Urothelium cell line (cell line): ENCODE results near the gene DUSP10.

Experiments
- DNase-seq: peaks from one replicate; pipeline ENCODE4 v3.0.0; 2011; ENCODE audit warnings: low spot score, mixed read lengths
- FAIRE-seq: peaks from 2 replicates; lab custom pipeline; 2011; peaks lifted over from hg19 to GRCh38; lab: Jason Lieb, UNC

DUSP10 gene

GRCh38 chr1:221697923-221698425, 43.9 kb downstream of the DUSP10 start:
- FAIRE-seq = no peak
- DNase-seq = no peak

GRCh38 chr1:221696718-221697461, 45.0 kb downstream of the DUSP10 start:
- FAIRE-seq (no peak), DNase-seq (no peak)

- DNase-seq = no peak
- no peak for FAIRE-seq
These were observed 45.9 kb downstream of the DUSP10 start for GRCh38 chr1:221696027-221696426.

- DNase-seq (no peak), FAIRE-seq (no peak)
These were observed 46.6 kb downstream of the DUSP10 start for GRCh38 chr1:221695301-221695700.

- FAIRE-seq (no peak), DNase-seq (no peak)
These were observed 47.8 kb downstream of the DUSP10 start for GRCh38 chr1:221694109-221694508.

GRCh38 chr1:221693087-221693486, 48.8 kb downstream of the DUSP10 start:
- no peak for FAIRE-seq

GRCh38 chr1:221692643-221693042, 49.2 kb downstream of the DUSP10 start:
- FAIRE-seq = no peak

More at GRCh38 chr1:221693087-221693486, 48.8 kb downstream of the DUSP10 start:
- no peak for DNase-seq

GRCh38 chr1:221691261-221691660, 50.6 kb downstream of the DUSP10 start:
- DNase-seq = no peak
- FAIRE-seq = no peak

More at GRCh38 chr1:221692643-221693042, 49.2 kb downstream of the DUSP10 start:
- no peak for DNase-seq

- no peak for DNase-seq
- FAIRE-seq = no peak
These were observed 51.0 kb downstream of the DUSP10 start for GRCh38 chr1:221690858-221691257.

- FAIRE-seq (no peak), DNase-seq (no peak)
These were observed 52.8 kb downstream of the DUSP10 start for GRCh38 chr1:221689138-221689537.

GRCh38 chr1:221688488-221688843, 53.4 kb downstream of the DUSP10 start:
- DNase-seq (no peak), FAIRE-seq (no peak)

GRCh38 chr1:221687836-221688487, 53.9 kb downstream of the DUSP10 start:
- FAIRE-seq (no peak), DNase-seq (no peak)

GRCh38 chr1:221683681-221684080, 58.2 kb downstream of the DUSP10 start:
- no peak for FAIRE-seq
- no peak for DNase-seq

GRCh38 chr1:221680085-221680484, 61.8 kb downstream of the DUSP10 start:
- FAIRE-seq (no peak), DNase-seq (no peak)

- FAIRE-seq (no peak), DNase-seq (no peak)
These were observed 63.9 kb downstream of the DUSP10 start for GRCh38 chr1:221678014-221678413.

GRCh38 chr1:221675880-221676800, 65.7 kb downstream of the DUSP10 start:
- FAIRE-seq (no peak), DNase-seq (no peak)

GRCh38 chr1:221672965-221673364, 68.9 kb downstream of the DUSP10 start:
- FAIRE-seq = no peak

GRCh38 chr1:221672239-221672645, 69.6 kb downstream of the DUSP10 start:
- no peak for FAIRE-seq
- DNase-seq = no peak

More at GRCh38 chr1:221672965-221673364, 68.9 kb downstream of the DUSP10 start:
- DNase-seq = no peak

- FAIRE-seq (no peak), DNase-seq (no peak)
These were observed 71.8 kb downstream of the DUSP10 start for GRCh38 chr1:221670081-221670480.

- DNase-seq = no peak
These were observed 72.4 kb downstream of the DUSP10 start for GRCh38 chr1:221669441-221669840.

GRCh38 chr1:221667504-221667903, 74.4 kb downstream of the DUSP10 start:
- FAIRE-seq (no peak), DNase-seq (peak; percentile 17)

More at GRCh38 chr1:221669441-221669840, 72.4 kb downstream of the DUSP10 start:
- no peak for FAIRE-seq
